Endothelial cell of hepatic sinusoid (primary cell): ENCODE data around the gene HSPB6.
"Not testable (repeated sequence)": the region's sequence is repeated elsewhere in the genome, so short reads cannot be mapped to it uniquely, and the experiment has no call there.

ENCODE experiments used
- in situ Hi-C: cut with HindIII; loops from 2 replicates; pipeline ENCODE4 v1.10.0; 2017; ENCODE audit warnings: low sequenced_read_pairs

Gene HSPB6

GRCh38 chr19:35733180-35734125 is 23.4 kb downstream of the HSPB6 start:
- in situ Hi-C loops: loop anchor here (10.0 kb wide), 1 partner anchor 101 kb away; no protein-coding TSS in a partner anchor

GRCh38 chr19:35732540-35733179 is 24.2 kb downstream of the HSPB6 start:
- in situ Hi-C loops: loop anchor here (10.0 kb wide), 1 partner anchor 102 kb away; no protein-coding TSS in a partner anchor

GRCh38 chr19:35731779-35732405 is 24.9 kb downstream of the HSPB6 start:
- in situ Hi-C loops: loop anchor here (10.0 kb wide), 1 partner anchor 103 kb away; no protein-coding TSS in a partner anchor

- in situ Hi-C loops: loop anchor here (10.0 kb wide), 1 partner anchor 103 kb away; no protein-coding TSS in a partner anchor
These were observed 25.5 kb downstream of the HSPB6 start for GRCh38 chr19:35731353-35731752.

DNA sequence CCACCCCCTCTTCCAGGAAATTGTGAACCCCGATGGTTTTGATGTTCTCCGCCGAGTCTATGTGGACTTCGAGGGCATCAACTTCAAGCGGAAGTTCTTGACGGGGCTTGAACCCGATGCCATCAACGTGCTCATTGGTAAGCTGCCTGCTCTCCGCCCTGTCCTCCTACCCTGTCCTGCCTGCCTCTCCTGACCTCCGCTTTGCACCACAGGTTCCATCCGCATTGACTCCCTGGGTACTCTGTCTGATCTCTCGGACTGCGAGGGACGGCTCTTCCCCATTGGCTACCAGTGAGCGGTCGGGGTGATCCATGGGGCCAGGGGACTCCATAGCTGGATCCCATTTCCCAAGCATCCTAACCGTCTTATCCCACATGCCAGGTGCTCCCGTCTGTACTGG is 26.5 kb downstream of the HSPB6 start:
- in situ Hi-C loops: loop anchor here (10.0 kb wide), 1 partner anchor 104 kb away; no protein-coding TSS in a partner anchor

GRCh38 chr19:35729763-35730162 is 27.1 kb downstream of the HSPB6 start:
- in situ Hi-C loops: loop anchor here (10.0 kb wide), 1 partner anchor 105 kb away; no protein-coding TSS in a partner anchor

GRCh38 chr19:35729021-35729420 is 27.8 kb downstream of the HSPB6 start:
- in situ Hi-C loops: no loop called here

DNA sequence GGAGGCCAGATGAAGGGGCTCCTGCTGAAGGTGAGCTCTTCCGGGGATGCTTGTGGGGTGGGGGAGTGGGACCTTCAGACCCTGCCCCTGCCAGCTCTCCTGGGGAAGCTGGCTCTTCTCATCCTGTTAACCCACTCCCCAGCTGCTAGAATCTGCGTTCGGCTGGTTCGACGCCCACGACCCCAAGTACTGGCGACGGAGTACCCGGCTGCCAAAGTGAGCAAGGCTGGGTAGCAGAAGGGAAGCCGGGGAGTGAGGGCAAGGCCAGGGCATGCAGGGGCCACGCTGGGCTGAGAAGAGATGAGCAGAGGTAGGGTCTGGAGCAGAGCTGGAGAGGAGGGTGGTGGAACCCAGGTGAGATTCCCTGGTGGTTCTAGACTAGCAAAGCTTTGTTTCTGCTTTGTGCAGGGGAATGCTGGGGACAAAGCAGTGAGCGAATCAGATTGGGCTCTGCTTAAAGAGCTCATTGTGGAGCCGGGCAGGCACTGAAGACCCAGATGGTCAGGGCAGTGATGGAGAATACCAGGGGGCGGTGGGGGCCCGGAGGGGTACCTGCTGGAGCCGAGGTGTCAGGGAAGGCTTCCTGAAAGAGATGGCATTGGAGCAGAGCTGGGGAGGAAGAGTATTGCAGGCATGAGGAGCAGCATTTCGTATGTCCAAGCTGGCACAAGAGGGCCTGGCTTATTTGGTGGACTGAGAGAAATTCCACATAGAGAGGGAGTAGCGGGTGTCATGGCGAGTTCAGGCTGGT is 28.7 kb downstream of the HSPB6 start:
- in situ Hi-C loops: no loop called here

DNA sequence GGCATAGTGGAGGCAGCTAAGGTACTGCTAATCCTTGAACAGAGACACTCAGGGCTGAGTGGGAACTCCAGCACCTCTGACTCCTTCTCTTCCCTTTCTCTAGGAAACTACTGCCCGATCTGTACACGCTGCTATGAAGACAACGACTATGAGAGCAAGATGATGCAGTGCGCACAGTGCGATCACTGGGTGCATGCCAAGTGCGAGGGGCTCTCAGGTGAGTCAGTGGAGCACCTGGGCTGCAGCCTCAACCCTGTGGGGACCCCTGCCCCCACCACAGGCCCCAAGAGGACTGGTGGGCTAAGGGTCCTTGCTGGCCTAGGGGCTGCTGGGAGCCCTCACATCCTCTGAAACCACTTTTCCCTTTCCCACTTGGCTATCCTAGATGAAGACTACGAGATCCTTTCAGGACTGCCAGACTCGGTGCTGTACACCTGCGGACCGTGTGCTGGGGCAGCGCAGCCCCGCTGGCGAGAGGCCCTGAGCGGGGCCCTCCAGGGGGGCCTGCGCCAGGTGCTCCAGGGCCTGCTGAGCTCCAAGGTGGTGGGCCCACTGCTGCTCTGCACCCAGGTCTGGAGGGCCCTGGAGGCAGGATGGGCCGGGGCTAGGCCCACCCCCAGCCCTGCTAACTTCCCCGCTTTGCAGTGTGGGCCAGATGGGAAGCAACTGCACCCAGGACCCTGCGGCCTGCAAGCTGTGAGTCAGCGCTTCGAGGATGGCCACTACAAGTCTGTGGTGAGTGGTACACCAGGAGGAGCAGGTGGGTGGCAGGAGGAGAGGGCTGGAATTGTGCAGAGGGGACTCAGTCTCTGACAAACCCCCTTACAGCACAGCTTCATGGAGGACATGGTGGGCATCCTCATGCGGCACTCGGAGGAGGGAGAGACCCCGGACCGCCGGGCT is 29.5 kb downstream of the HSPB6 start:
- in situ Hi-C loops: no loop called here

DNA sequence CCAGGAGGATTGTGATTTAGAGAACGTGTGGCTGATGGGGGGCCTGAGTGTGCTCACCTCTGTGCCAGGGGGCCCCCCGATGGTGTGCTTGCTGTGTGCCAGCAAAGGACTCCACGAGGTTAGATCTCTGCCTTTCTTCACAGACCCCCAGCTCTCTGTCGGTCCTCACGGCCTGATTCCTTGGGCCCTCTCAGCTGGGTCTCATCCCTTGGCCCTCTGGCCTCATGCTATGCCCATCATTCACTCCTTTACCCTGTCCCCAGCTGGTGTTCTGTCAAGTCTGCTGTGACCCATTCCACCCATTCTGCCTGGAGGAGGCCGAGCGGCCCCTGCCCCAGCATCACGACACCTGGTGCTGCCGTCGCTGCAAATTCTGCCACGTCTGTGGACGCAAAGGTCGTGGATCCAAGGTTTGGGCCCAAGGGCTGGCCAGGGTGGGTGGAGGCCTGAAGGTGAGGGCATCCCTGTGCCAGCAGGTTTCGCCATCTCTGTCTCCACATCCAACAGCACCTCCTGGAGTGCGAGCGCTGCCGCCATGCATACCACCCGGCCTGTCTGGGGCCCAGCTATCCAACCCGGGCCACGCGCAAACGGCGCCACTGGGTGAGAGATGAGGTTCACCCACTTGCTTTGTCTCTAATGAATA is 31.5 kb downstream of the HSPB6 start:
- in situ Hi-C loops: no loop called here

DNA sequence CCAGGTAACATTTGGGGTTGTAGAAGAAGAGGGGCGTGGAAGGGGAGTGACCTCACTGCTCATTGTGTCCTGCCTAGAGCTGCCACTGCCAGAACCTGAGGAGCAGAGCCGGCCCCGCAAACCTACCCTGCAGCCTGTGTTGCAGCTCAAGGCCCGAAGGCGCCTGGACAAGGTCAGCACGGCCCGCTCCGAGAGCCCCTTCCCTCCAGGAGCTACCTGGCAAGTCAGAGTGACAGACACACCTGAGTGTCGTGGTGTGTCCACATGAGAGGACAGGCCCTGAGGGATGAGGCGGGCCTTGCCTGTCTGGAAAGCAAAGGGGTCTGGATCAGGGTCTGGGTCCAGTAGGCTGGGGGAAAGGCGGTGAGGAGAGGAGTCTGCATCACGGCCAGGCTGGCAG is 32.3 kb downstream of the HSPB6 start:
- in situ Hi-C loops: no loop called here

GRCh38 chr19:35724132-35724531 is 32.7 kb downstream of the HSPB6 start:
- in situ Hi-C loops: not testable (repeated sequence)

- in situ Hi-C loops: no loop called here
These were observed 33.2 kb downstream of the HSPB6 start for GRCh38 chr19:35723671-35724070.

DNA sequence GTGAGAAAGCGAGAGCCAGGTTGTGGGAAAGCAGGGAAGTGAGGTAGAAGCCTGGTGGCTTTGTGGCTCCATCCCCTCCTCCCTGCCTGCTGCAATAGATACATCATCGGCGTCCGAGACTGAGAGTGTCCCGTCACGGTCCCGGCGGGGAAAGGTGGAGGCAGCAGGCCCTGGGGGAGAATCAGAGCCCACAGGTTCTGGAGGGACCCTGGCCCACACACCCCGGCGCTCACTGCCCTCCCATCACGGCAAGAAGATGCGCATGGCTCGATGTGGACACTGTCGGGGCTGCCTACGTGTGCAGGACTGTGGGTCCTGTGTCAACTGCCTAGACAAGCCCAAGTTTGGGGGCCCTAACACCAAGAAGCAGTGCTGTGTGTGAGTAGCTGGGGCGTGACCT is 33.9 kb downstream of the HSPB6 start:
- in situ Hi-C loops: no loop called here

- in situ Hi-C loops: no loop called here
These were observed 34.4 kb downstream of the HSPB6 start for GRCh38 chr19:35722461-35722860.

GRCh38 chr19:35721374-35721773 is 35.5 kb downstream of the HSPB6 start:
- in situ Hi-C loops: no loop called here

GRCh38 chr19:35720648-35721047 is 36.2 kb downstream of the HSPB6 start:
- in situ Hi-C loops: no loop called here

GRCh38 chr19:35720163-35720524 is 36.7 kb downstream of the HSPB6 start:
- in situ Hi-C loops: no loop called here
